GM12891 (cell line): ENCODE measurements around the gene MYO7A.
"Not testable (repeated sequence)": the region's sequence is repeated elsewhere in the genome, so short reads cannot be mapped to it uniquely, and the experiment has no call there.

ENCODE experiments used
- POLR2AphosphoS5 ChIP-seq: IDR thresholded peaks from 2 replicates; pipeline ENCODE4 v1.6.1; 2011; ENCODE audit warnings: low read depth, low read length, control low read depth
- SPI1 ChIP-seq: IDR thresholded peaks from 2 replicates; pipeline ENCODE4 v1.6.1; 2011; ENCODE audit warnings: low read depth, low read length, control low read depth

DNA sequence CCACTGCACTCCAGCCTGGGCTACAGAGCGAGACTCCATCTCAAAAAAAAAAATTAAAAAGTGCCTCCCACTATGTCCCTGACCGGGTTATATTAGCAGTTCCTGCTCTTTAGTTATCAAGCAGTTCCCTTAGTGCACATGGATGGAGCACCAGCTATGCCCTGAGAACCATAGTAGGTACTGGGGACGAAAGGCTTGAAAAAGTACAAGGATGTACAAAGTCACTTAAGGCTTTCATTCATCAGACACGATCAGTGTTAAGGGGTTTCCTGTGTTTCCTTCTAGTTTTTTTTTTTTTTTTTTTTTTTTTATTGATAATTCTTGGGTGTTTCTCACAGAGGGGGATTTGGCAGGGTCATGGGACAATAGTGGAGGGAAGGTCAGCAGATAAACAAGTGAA is 30.9 kb upstream of the MYO7A start:
- not testable (repeated sequence) for TF ChIP-seq SPI1, POLR2AphosphoS5
